Neural progenitor cell (in vitro differentiated cells): ENCODE data around the gene CREB5. TPM values are rescaled to one million over a fixed set of nuclear protein-coding genes. Genes with fewer than 3 reads are reported as not detected.

Experiments used
- DNase-seq: peaks from one replicate; pipeline ENCODE4 v3.0.0-alpha.2; 2016; ENCODE audit warnings: low spot score
- H2AFZ ChIP-seq: fragments of 200-600 bp; sonication (generic); replicated peaks from 2 replicates; pipeline ENCODE4 v1.6.1; 2016; ENCODE audit warnings: antibody characterized with exemption
- H3F3A ChIP-seq: fragments of 200-600 bp; sonication (generic); 2 replicates; pipeline ENCODE4 v1.6.1; 2016; ENCODE audit warnings: antibody characterized with exemption, low read depth
- H3K27ac ChIP-seq: fragments of 200-600 bp; sonication (generic); 2 replicates; pipeline ENCODE4 v1.5.1; 2016; ENCODE audit warnings: mild to moderate bottlenecking
- H3K27me3 ChIP-seq: fragments of 200-600 bp; sonication (generic); 2 replicates; pipeline ENCODE4 v1.6.1; 2016; ENCODE audit warnings: mild to moderate bottlenecking, moderate library complexity
- H3K36me3 ChIP-seq: fragments of 200-600 bp; sonication (generic); 2 replicates; pipeline ENCODE4 v1.5.1; 2016
- H3K4me1 ChIP-seq: fragments of 200-600 bp; sonication (generic); 2 replicates; pipeline ENCODE4 v1.6.1; 2016; ENCODE audit warnings: mixed run types
- H3K4me2 ChIP-seq: fragments of 200-600 bp; sonication (generic); 2 replicates; pipeline ENCODE4 v1.6.1; 2016
- H3K4me3 ChIP-seq: fragments of 200-600 bp; sonication (generic); 2 replicates; pipeline ENCODE4 v1.5.1; 2016
- H3K79me2 ChIP-seq: fragments of 200-600 bp; sonication (generic); 2 replicates; pipeline ENCODE4 v1.6.1; 2016; ENCODE audit warnings: low read depth
- H3K9ac ChIP-seq: fragments of 200-600 bp; sonication (generic); 2 replicates; pipeline ENCODE4 v1.6.1; 2016
- H3K9me3 ChIP-seq: fragments of 200-600 bp; sonication (generic); 2 replicates; pipeline ENCODE4 v1.5.1; 2016; ENCODE audit warnings: low read depth
- H4K20me1 ChIP-seq: fragments of 200-600 bp; sonication (generic); 2 replicates; pipeline ENCODE4 v1.6.1; 2016; ENCODE audit warnings: low read depth
- H3K27ac Mint-ChIP-seq: 3 replicates; pipeline ENCODE4 v1.8.0; 2021; ENCODE audit warnings: mixed read lengths
- H3K27me3 Mint-ChIP-seq: 2 replicates; pipeline ENCODE4 v1.8.0; 2022; ENCODE audit warnings: low read depth, mild to moderate bottlenecking, inconsistent platforms, moderate library complexity, mixed read lengths; ENCODE audit not compliant: insufficient read depth
- H3K36me3 Mint-ChIP-seq: 3 replicates; pipeline ENCODE4 v1.8.0; 2021; ENCODE audit warnings: mixed read lengths
- H3K4me1 Mint-ChIP-seq: 3 replicates; pipeline ENCODE4 v1.8.0; 2021; ENCODE audit warnings: mixed read lengths
- H3K4me3 Mint-ChIP-seq: 3 replicates; pipeline ENCODE4 v1.8.0; 2021; ENCODE audit warnings: mild to moderate bottlenecking, moderate library complexity, mixed read lengths
- H3K9me3 Mint-ChIP-seq: 3 replicates; pipeline ENCODE4 v1.8.0; 2020; ENCODE audit warnings: mixed read lengths
- CTCF ChIP-seq: fragments of 200-600 bp; sonication (generic); IDR thresholded peaks from 2 replicates; pipeline ENCODE4 v1.5.1; 2017; ENCODE audit warnings: antibody characterized with exemption, mild to moderate bottlenecking
- EZH2 ChIP-seq: fragments of 200-600 bp; sonication (generic); IDR thresholded peaks from 2 replicates; pipeline ENCODE4 v1.6.1; 2017; ENCODE audit warnings: antibody characterized with exemption, mild to moderate bottlenecking, moderate library complexity
- EZH2phosphoT487 ChIP-seq: fragments of 200-600 bp; sonication (generic); IDR thresholded peaks from 2 replicates; pipeline ENCODE4 v1.6.1; 2017; ENCODE audit warnings: antibody characterized with exemption
- total RNA-seq: library from RNA; depleted of rRNA; stranded (reverse); fragments of >200 nt; gene quantifications from 2 replicates; pipeline ENCODE4 v1.2.3, GENCODE V29; 2015; ENCODE audit warnings: low replicate concordance

The CREB5 gene
- total RNA-seq, 1 donor from 2014 or later, result 1.2 TPM

- H3K4me3 Mint-ChIP-seq, result no peak overlapping the region
- H3K27me3 Mint-ChIP-seq, result no peaks in the 10 kb centered on the region
- H3K9me3 ChIP-seq, result no peaks in the 10 kb centered on the region
- H3K79me2 ChIP-seq, result no peaks in the 10 kb centered on the region
- H3K4me1 Mint-ChIP-seq, result peaks cover 6% of the 10 kb centered on the region
- H3K27ac ChIP-seq, result no peak overlapping the region
- H4K20me1 ChIP-seq, result no peaks in the 10 kb centered on the region
- H3K9ac ChIP-seq, result no peak overlapping the region
- no peak overlapping the region for H3K4me3 ChIP-seq
- TF ChIP-seq CTCF (no peak), EZH2phosphoT487 (no peak), EZH2 (no peak)
- peaks cover 9% of the 10 kb centered on the region for H3K4me1 ChIP-seq
- peaks cover 2% of the 10 kb centered on the region for H3K9me3 Mint-ChIP-seq
- H3K4me2 ChIP-seq, result no peak overlapping the region
- H3K27ac Mint-ChIP-seq, result no peak overlapping the region
- H3K36me3 Mint-ChIP-seq, result peaks cover 2% of the 10 kb centered on the region
- H2AFZ ChIP-seq, result no peak overlapping the region
- no peaks in the 10 kb centered on the region for H3K27me3 ChIP-seq
- H3K36me3 ChIP-seq, result no peaks in the 10 kb centered on the region
- no peaks in the 10 kb centered on the region for H3F3A ChIP-seq
- DNase-seq, result no peak
Measured at GRCh38 chr7:28459306-28459705, 47.0 kb downstream of the CREB5 start.

- no peaks in the 10 kb centered on the region for H3K36me3 Mint-ChIP-seq
- Histone ChIP-seq H2AFZ (no peak overlapping the region), H3K4me3 (no peak overlapping the region), H3K36me3 (no peaks in the 10 kb centered on the region), H3K9ac (no peak overlapping the region), H3K79me2 (no peaks in the 10 kb centered on the region), H3K27me3 (no peaks in the 10 kb centered on the region), H4K20me1 (no peaks in the 10 kb centered on the region), H3K4me2 (no peak overlapping the region), H3K27ac (no peak overlapping the region), H3F3A (no peaks in the 10 kb centered on the region), H3K9me3 (no peaks in the 10 kb centered on the region), H3K4me1 (no peaks in the 10 kb centered on the region)
- peaks cover 6% of the 10 kb centered on the region for H3K27me3 Mint-ChIP-seq
- no peak overlapping the region for H3K4me3 Mint-ChIP-seq
- H3K4me1 Mint-ChIP-seq, result peaks cover 10% of the 10 kb centered on the region
- TF ChIP-seq EZH2 (no peak), CTCF (no peak), EZH2phosphoT487 (no peak)
- no peaks in the 10 kb centered on the region for H3K9me3 Mint-ChIP-seq
- no peak for DNase-seq
- no peak overlapping the region for H3K27ac Mint-ChIP-seq
Measured at GRCh38 chr7:28465697-28466096, 53.4 kb downstream of the CREB5 start.

- Histone ChIP-seq H2AFZ (no peak overlapping the region), H3K27me3 (no peaks in the 10 kb centered on the region), H3K4me2 (no peak overlapping the region), H3K9ac (no peak overlapping the region), H3K36me3 (no peaks in the 10 kb centered on the region), H3K9me3 (no peaks in the 10 kb centered on the region), H3K79me2 (no peaks in the 10 kb centered on the region), H3K4me3 (no peak overlapping the region), H3F3A (no peaks in the 10 kb centered on the region), H3K27ac (no peak overlapping the region), H3K4me1 (no peaks in the 10 kb centered on the region), H4K20me1 (no peaks in the 10 kb centered on the region)
- Mint-ChIP-seq H3K9me3 (no peaks in the 10 kb centered on the region), H3K27ac (no peak overlapping the region), H3K4me1 (peaks cover 10% of the 10 kb centered on the region), H3K27me3 (peaks cover 6% of the 10 kb centered on the region), H3K36me3 (no peaks in the 10 kb centered on the region), H3K4me3 (no peak overlapping the region)
- TF ChIP-seq EZH2 (no peak), EZH2phosphoT487 (no peak), CTCF (no peak)
- DNase-seq, result no peak
Measured at GRCh38 chr7:28466341-28466740, 54.0 kb downstream of the CREB5 start.

GRCh38 chr7:28466885-28467284 lies 54.6 kb downstream of the CREB5 start:
- Mint-ChIP-seq H3K27me3 (peaks cover 6% of the 10 kb centered on the region), H3K27ac (no peak overlapping the region), H3K9me3 (no peaks in the 10 kb centered on the region), H3K36me3 (no peaks in the 10 kb centered on the region), H3K4me3 (no peak overlapping the region), H3K4me1 (peaks cover 10% of the 10 kb centered on the region)
- no peak overlapping the region for H3K4me2 ChIP-seq
- H3K79me2 ChIP-seq, result no peaks in the 10 kb centered on the region
- no peaks in the 10 kb centered on the region for H3K9me3 ChIP-seq
- no peak overlapping the region for H2AFZ ChIP-seq
- DNase-seq, result no peak
- H4K20me1 ChIP-seq, result no peaks in the 10 kb centered on the region
- H3K27ac ChIP-seq, result no peak overlapping the region
- TF ChIP-seq CTCF, result no peak
- TF ChIP-seq EZH2phosphoT487, result no peak
- TF ChIP-seq EZH2, result no peak
- H3F3A ChIP-seq, result no peaks in the 10 kb centered on the region
- no peaks in the 10 kb centered on the region for H3K4me1 ChIP-seq
- no peaks in the 10 kb centered on the region for H3K36me3 ChIP-seq
- no peak overlapping the region for H3K4me3 ChIP-seq
- no peak overlapping the region for H3K9ac ChIP-seq
- H3K27me3 ChIP-seq, result no peaks in the 10 kb centered on the region
